DOHH2 (cell line): ENCODE data around the gene TUBD1.
"Not testable (repeated sequence)": the region's sequence is repeated elsewhere in the genome, so short reads cannot be mapped to it uniquely, and the experiment has no call there.

Source experiments
- EZH2phosphoT487 ChIP-seq: fragments of 200-600 bp; sonication (generic); IDR thresholded peaks from 2 replicates; pipeline ENCODE4 v1.6.1; 2017; ENCODE audit warnings: borderline replicate concordance, mild to moderate bottlenecking, antibody characterized with exemption, low read length, moderate library complexity, mixed read lengths
- TF ChIP-seq, protein P1 (sequence below): fragments of 200-600 bp; sonication (generic); IDR thresholded peaks from one replicate; pipeline ENCODE4 v1.5.1; 2014; ENCODE audit warnings: antibody characterized with exemption, mild to moderate bottlenecking, low read depth, low read length; ENCODE audit not compliant: poor library complexity, severe bottlenecking

DNA sequence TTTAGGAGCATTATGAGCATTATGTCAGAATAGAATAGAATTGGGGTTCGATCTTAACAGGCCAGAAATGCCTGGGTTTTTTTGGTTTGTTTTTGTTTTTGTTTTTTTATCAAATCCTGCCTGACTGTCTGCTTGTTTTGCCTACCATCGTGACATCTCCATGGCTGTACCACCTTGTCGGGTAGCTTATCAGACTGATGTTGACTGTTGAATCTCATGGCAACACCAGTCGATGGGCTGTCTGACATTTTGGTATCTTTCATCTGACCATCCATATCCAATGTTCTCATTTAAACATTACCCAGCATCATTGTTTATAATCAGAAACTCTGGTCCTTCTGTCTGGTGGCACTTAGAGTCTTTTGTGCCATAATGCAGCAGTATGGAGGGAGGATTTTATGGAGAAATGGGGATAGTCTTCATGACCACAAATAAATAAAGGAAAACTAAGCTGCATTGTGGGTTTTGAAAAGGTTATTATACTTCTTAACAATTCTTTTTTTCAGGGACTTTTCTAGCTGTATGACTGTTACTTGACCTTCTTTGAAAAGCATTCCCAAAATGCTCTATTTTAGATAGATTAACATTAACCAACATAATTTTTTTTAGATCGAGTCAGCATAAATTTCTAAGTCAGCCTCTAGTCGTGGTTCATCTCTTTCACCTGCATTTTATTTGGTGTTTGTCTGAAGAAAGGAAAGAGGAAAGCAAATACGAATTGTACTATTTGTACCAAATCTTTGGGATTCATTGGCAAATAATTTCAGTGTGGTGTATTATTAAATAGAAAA is 51.5 kb downstream of the TUBD1 start:
- TF ChIP-seq, protein P1, sequence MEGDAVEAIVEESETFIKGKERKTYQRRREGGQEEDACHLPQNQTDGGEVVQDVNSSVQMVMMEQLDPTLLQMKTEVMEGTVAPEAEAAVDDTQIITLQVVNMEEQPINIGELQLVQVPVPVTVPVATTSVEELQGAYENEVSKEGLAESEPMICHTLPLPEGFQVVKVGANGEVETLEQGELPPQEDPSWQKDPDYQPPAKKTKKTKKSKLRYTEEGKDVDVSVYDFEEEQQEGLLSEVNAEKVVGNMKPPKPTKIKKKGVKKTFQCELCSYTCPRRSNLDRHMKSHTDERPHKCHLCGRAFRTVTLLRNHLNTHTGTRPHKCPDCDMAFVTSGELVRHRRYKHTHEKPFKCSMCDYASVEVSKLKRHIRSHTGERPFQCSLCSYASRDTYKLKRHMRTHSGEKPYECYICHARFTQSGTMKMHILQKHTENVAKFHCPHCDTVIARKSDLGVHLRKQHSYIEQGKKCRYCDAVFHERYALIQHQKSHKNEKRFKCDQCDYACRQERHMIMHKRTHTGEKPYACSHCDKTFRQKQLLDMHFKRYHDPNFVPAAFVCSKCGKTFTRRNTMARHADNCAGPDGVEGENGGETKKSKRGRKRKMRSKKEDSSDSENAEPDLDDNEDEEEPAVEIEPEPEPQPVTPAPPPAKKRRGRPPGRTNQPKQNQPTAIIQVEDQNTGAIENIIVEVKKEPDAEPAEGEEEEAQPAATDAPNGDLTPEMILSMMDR, result not testable (repeated sequence)
- not testable (repeated sequence) for TF ChIP-seq EZH2phosphoT487
